ENCODE measurements around the gene UNC45A. TPM values are rescaled to one million over a fixed set of nuclear protein-coding genes. Genes with fewer than 3 reads are reported as not detected.
A peak's percentile ranks its signal among the peaks of the same experiment; 100 is the strongest.
"Not testable (repeated sequence)": the region's sequence is repeated elsewhere in the genome, so short reads cannot be mapped to it uniquely, and the experiment has no call there.

Gene UNC45A
- total and polyA plus RNA-seq, 2 donors, result 29.8 to 38.9 TPM

DNA sequence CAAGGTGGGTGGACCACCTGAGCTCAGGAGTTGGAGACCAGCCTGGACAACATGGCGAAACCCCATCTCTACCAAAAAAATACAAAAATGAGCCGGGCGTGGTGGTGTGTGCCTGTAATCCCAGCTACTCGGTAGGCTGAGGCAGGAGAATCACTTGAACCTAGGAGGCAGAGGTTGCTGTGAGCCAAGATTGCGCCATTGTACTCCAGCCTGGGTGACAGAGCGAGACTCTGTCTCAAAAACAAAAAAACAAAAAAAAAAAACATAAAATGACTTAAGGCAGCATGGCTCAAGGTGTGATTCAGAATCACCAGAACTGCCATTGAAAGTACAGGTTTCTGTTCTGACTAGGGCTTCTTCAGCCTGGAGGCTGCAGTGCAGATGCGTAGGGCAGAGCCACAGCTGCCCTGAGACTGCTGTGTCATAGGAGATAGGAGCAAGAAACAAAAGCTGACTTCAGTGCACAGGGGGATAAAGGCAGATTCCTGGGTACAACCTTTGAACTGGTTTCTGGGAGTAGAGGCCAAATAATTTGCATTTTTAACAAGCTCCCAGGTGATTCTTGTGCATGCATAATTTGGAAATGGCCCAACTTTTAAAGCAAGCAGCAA lies 12.3 kb upstream of the UNC45A start:
- not testable (repeated sequence) for H3K27me3 ChIP-seq (ENCODE audit: control insufficient read depth in 2 of 2, insufficient read depth in 1 of 2, low read length in 1 of 2); DNase-seq (ENCODE audit: low read depth in 6 of 9, low spot score in 9 of 9); H3K9me3 ChIP-seq (ENCODE audit: control insufficient read depth in 2 of 2, insufficient read depth in 1 of 2, low read length in 1 of 2); H3K4me3 ChIP-seq (ENCODE audit: low read length in 2 of 2); H3K27ac ChIP-seq (ENCODE audit: low read depth in 1 of 2, low read length in 1 of 2); H3K4me1 ChIP-seq (ENCODE audit: control insufficient read depth in 2 of 2, insufficient read depth in 2 of 2, low read length in 2 of 2)
- 95% methylated on average over 7 of the region's 7 CpGs for WGBS
- H3K36me3 ChIP-seq (ENCODE audit: control insufficient read depth in 2 of 2, insufficient read depth in 2 of 2, low read length in 1 of 2), result peaks cover 28 to 35% of the 10 kb centered on the region in 2 donors

DNA sequence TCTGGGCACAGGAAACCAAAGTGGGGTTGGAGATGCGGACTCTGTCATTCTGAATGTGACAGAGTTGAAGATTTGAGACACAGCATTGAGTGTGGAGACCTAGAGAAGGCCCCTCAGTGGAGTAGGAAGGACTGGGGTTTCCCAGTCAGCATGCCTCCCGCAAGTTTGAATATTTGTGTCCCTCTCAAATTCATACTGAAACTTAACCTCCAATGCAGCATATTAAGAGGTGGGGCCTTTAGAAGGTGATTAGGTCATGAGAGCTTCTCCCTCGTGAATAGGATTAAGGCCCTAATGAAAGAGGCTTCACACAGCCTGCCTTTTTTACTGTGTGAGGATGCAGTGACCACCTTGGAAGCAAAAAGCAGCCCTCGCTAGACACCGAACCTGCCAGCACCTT lies 10.7 kb upstream of the UNC45A start:
- no peak overlapping the region for H3K4me3 ChIP-seq (ENCODE audit: low read length in 2 of 2)
- 95% methylated on average over 5 of the region's 5 CpGs for WGBS
- no peaks in the 10 kb centered on the region for H3K27me3 ChIP-seq (ENCODE audit: control insufficient read depth in 2 of 2, insufficient read depth in 1 of 2, low read length in 1 of 2)
- peaks cover 13 to 20% of the 10 kb centered on the region in 2 donors for H3K36me3 ChIP-seq (ENCODE audit: control insufficient read depth in 2 of 2, insufficient read depth in 2 of 2, low read length in 1 of 2)
- H3K27ac ChIP-seq (ENCODE audit: low read depth in 1 of 2, low read length in 1 of 2), result no peak overlapping the region
- DNase-seq (ENCODE audit: low read depth in 6 of 9, low spot score in 9 of 9), result no peak
- peaks cover 3 to 4% of the 10 kb centered on the region in 2 donors for H3K4me1 ChIP-seq (ENCODE audit: control insufficient read depth in 2 of 2, insufficient read depth in 2 of 2, low read length in 2 of 2)
- no peaks in the 10 kb centered on the region for H3K9me3 ChIP-seq (ENCODE audit: control insufficient read depth in 2 of 2, insufficient read depth in 1 of 2, low read length in 1 of 2)

DNA sequence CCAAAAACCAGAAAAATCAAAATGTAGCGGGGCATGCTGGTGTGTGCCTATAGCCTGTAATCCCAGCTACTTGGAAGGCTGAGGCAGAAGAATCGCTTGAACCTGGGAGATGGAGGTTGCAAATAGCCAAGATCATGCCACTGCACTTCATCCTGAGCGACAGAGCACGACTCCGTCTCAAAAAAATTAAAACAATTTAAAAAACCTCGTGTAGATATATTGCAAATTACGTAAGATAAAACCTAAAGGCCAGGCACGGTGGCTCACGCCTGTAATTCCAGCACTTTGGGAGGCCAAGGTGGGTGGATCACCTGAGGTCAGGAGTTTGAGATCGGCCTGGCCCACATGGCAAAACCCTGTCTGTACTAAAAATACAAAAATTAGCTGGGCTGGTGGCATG lies 8.3 kb upstream of the UNC45A start:
- not testable (repeated sequence) for DNase-seq (ENCODE audit: low read depth in 6 of 9, low spot score in 9 of 9); H3K27me3 ChIP-seq (ENCODE audit: control insufficient read depth in 2 of 2, insufficient read depth in 1 of 2, low read length in 1 of 2); H3K4me3 ChIP-seq (ENCODE audit: low read length in 2 of 2); H3K36me3 ChIP-seq (ENCODE audit: control insufficient read depth in 2 of 2, insufficient read depth in 2 of 2, low read length in 1 of 2); H3K27ac ChIP-seq (ENCODE audit: low read depth in 1 of 2, low read length in 1 of 2); H3K9me3 ChIP-seq (ENCODE audit: control insufficient read depth in 2 of 2, insufficient read depth in 1 of 2, low read length in 1 of 2)
- peaks cover 16 to 20% of the 10 kb centered on the region in 2 donors for H3K4me1 ChIP-seq (ENCODE audit: control insufficient read depth in 2 of 2, insufficient read depth in 2 of 2, low read length in 2 of 2)
- 96% methylated on average over 10 of the region's 10 CpGs for WGBS

DNA sequence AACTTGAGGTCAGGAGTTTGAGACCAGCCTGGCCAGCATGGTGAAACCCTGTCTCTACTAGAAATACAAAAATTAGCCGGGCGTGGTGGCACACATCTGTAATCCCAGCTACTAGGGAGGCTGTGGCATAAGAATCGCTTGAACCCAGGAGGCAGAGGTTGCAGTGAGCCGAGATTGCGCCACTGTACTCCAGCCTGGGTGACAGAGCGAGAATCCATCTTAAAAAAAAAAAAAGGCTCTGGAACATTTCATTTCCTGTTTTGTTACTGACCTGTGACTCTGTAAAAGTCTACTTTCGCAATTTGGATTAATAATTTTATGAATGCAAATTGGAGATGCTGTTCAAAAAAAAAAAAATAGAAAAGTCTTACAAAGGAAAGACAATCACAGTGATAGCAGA lies 7.0 kb upstream of the UNC45A start:
- not testable (repeated sequence) for DNase-seq (ENCODE audit: low read depth in 6 of 9, low spot score in 9 of 9); H3K27me3 ChIP-seq (ENCODE audit: control insufficient read depth in 2 of 2, insufficient read depth in 1 of 2, low read length in 1 of 2); H3K4me3 ChIP-seq (ENCODE audit: low read length in 2 of 2); H3K9me3 ChIP-seq (ENCODE audit: control insufficient read depth in 2 of 2, insufficient read depth in 1 of 2, low read length in 1 of 2); H3K27ac ChIP-seq (ENCODE audit: low read depth in 1 of 2, low read length in 1 of 2); H3K36me3 ChIP-seq (ENCODE audit: control insufficient read depth in 2 of 2, insufficient read depth in 2 of 2, low read length in 1 of 2)
- 97% methylated on average over 7 of the region's 7 CpGs for WGBS
- peaks cover 16 to 28% of the 10 kb centered on the region in 2 donors for H3K4me1 ChIP-seq (ENCODE audit: control insufficient read depth in 2 of 2, insufficient read depth in 2 of 2, low read length in 2 of 2)

DNA sequence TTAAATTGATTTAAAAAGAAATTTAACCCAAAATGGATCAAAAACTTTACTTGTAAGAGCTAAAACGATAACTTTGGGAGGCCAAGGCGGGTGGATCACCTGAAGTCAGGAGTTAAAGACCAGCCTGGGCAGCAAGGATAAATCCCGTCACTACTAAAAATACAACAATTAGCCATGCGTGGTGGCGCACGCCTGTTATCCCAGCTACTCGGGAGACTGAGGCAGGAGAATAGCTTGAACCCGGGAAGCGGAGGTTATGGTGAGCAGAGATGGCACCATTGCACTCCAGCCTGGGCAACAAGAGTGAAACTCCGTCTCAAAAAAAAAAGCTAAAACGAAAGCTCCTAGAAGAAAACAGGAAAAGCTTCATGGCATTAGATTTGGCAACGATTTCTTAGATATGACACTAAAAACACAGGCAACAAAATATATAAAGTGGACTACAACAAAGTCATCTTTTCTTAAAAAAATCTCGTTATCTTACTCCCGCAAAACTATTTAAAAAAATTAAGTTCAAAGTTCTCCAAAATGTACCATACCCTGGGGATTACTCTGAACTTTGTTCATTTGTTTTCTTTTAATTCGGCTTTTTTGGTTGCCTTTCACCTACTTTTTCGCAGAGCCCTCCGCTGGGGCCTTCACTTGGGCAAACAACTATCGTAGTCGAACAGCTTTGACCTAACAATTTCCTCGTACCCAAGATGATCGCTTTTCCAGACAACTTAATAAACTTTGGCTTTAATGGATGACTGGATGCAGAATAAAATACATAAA lies 5.7 kb upstream of the UNC45A start:
- peak overlapping the region; percentile 94 to 95 for H3K27ac ChIP-seq (ENCODE audit: low read depth in 1 of 2, low read length in 1 of 2)
- DNase-seq (ENCODE audit: low read depth in 6 of 9, low spot score in 9 of 9), result peak in 1 of 9 donors; percentile 49
- peaks cover 18 to 37% of the 10 kb centered on the region in 2 donors for H3K4me1 ChIP-seq (ENCODE audit: control insufficient read depth in 2 of 2, insufficient read depth in 2 of 2, low read length in 2 of 2)
- WGBS, result 48% methylated on average over 21 of the region's 21 CpGs
- H3K4me3 ChIP-seq (ENCODE audit: low read length in 2 of 2), result peak overlapping the region; percentile 74 to 82
- H3K9me3 ChIP-seq (ENCODE audit: control insufficient read depth in 2 of 2, insufficient read depth in 1 of 2, low read length in 1 of 2), result no peaks in the 10 kb centered on the region
- H3K27me3 ChIP-seq (ENCODE audit: control insufficient read depth in 2 of 2, insufficient read depth in 1 of 2, low read length in 1 of 2), result no peaks in the 10 kb centered on the region
- no peaks in the 10 kb centered on the region for H3K36me3 ChIP-seq (ENCODE audit: control insufficient read depth in 2 of 2, insufficient read depth in 2 of 2, low read length in 1 of 2)

DNA sequence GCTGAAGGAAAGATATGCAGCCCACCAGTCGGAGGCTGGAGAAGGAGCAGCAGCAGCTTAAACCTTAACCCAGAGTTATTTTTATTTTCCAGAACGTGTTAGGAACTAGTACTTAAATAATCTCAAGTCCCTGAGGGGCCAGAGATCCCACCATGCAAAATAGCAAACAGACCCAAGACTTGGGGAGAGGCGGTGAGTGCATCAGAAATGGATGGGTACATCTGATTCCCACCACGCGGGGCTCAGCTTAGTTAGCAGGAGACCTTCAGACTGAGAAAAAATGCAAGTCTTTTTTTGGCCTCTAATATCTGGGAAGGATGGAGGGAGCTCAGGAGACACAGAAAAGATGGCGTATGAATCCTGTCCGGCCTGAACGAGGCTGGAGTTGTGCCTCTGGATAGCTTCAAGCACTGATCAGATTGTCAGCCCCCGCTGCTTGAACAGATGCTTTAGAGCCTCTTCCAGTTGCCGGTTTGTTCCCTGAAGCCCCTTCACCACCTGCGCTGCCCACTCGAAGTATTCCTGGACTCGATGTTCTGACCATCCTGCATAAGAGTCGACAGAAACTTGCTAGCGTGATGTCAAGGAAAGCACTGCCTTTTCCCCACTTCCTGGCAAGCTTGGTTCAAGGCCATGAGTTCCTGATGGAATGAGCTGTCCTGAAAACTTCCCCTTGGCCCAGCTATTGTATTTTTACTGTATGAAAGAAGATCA lies 4.1 kb upstream of the UNC45A start:
- 81% methylated on average over 15 of the region's 15 CpGs for WGBS
- Histone ChIP-seq H3K4me3 (ENCODE audit: low read length in 2 of 2) (no peak overlapping the region), H3K36me3 (ENCODE audit: control insufficient read depth in 2 of 2, insufficient read depth in 2 of 2, low read length in 1 of 2) (no peaks in the 10 kb centered on the region), H3K4me1 (ENCODE audit: control insufficient read depth in 2 of 2, insufficient read depth in 2 of 2, low read length in 2 of 2) (peaks cover 29 to 49% of the 10 kb centered on the region in 2 donors), H3K27ac (ENCODE audit: low read depth in 1 of 2, low read length in 1 of 2) (peak overlapping the region; percentile 89 to 95), H3K9me3 (ENCODE audit: control insufficient read depth in 2 of 2, insufficient read depth in 1 of 2, low read length in 1 of 2) (peaks cover 0 to 4% of the 10 kb centered on the region in 2 donors), H3K27me3 (ENCODE audit: control insufficient read depth in 2 of 2, insufficient read depth in 1 of 2, low read length in 1 of 2) (no peaks in the 10 kb centered on the region)
- peak in 1 of 9 donors; percentile 23 for DNase-seq (ENCODE audit: low read depth in 6 of 9, low spot score in 9 of 9)

DNA sequence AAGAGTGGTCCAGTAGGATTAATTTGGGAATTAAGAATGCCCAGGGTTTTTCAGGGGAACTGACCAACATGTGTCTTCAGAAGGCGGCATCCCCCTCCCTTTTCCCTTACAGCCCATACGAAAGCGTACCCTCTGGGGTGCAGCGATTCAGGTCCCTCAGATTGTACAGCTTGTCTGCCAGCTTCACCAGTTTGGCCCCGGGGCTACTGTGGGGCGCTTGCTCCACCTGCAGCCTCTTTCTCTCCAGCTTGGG lies 3.6 kb upstream of the UNC45A start:
- peak overlapping the region; percentile 57 for H3K4me3 ChIP-seq (ENCODE audit: low read length in 2 of 2)
- no peaks in the 10 kb centered on the region for H3K36me3 ChIP-seq (ENCODE audit: control insufficient read depth in 2 of 2, insufficient read depth in 2 of 2, low read length in 1 of 2)
- H3K27ac ChIP-seq (ENCODE audit: low read depth in 1 of 2, low read length in 1 of 2), result peak overlapping the region; percentile 62 to 89
- DNase-seq (ENCODE audit: low read depth in 6 of 9, low spot score in 9 of 9), result no peak
- H3K4me1 ChIP-seq (ENCODE audit: control insufficient read depth in 2 of 2, insufficient read depth in 2 of 2, low read length in 2 of 2), result peaks cover 32 to 54% of the 10 kb centered on the region in 2 donors
- peaks cover 0 to 4% of the 10 kb centered on the region in 2 donors for H3K9me3 ChIP-seq (ENCODE audit: control insufficient read depth in 2 of 2, insufficient read depth in 1 of 2, low read length in 1 of 2)
- 18% methylated on average over 6 of the region's 6 CpGs for WGBS
- H3K27me3 ChIP-seq (ENCODE audit: control insufficient read depth in 2 of 2, insufficient read depth in 1 of 2, low read length in 1 of 2), result no peaks in the 10 kb centered on the region

DNA sequence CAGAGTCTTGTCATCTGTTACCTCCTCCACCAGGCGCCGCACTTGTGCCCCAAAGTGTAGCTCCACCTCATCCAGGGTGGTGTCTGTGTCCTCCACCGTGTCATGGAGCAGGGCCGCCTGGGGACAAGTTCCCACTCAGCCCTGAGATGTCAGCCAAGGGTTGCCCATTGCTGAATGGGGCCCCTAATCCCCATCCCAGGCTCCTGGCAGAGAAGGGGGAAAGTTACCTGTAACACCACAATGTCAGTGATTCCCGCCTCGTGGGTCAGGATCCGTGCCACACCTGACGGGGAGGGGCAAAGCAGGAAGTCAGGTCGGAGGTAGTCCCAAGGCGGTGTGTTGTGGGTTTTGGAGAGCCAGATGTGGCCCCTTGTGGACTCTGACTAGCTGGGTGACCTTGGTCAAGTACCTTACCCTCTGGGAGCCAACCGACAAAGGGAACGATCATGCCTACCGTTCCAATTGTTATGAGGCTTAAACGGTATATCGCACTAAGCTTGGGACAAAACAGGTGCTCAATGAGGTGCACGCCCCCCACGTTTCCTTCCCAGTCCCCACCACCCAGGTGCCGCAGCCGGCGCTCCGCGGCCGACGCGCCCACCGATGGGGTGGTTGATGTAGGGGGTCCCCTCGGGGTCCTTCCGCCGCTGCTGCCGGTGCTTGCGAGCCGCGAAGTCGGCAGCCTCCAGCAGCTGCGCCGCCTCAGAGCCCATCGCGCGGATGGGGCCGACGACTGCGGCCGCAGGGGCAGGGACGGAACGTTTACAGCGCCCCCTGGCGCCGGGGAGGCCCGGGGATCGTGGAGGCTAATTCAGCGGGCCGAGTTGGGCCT lies 3.0 kb upstream of the UNC45A start, which contains the start of gene HDDC3:
TSS of gene HDDC3 (minus strand) at position 722 of the 832 bp plus-strand sequence. CDS start at position 713, 9 bp downstream.
- peaks cover 32 to 54% of the 10 kb centered on the region in 2 donors for H3K4me1 ChIP-seq (ENCODE audit: control insufficient read depth in 2 of 2, insufficient read depth in 2 of 2, low read length in 2 of 2)
- DNase-seq (ENCODE audit: low read depth in 6 of 9, low spot score in 9 of 9), result peak; percentile 76 to 95 (median 87)
- whole genome bisulfite sequencing, result under 1% methylated on average over 52 of the region's 52 CpGs

More for the DNA sequence above, 3.0 kb upstream of the UNC45A start, which contains the start of gene HDDC3:
- Histone ChIP-seq H3K27me3 (ENCODE audit: control insufficient read depth in 2 of 2, insufficient read depth in 1 of 2, low read length in 1 of 2) (no peaks in the 10 kb centered on the region), H3K4me3 (ENCODE audit: low read length in 2 of 2) (peak within 1 kb of the TSS; percentile 57), H3K9me3 (ENCODE audit: control insufficient read depth in 2 of 2, insufficient read depth in 1 of 2, low read length in 1 of 2) (peaks cover 0 to 4% of the 10 kb centered on the region in 2 donors), H3K36me3 (ENCODE audit: control insufficient read depth in 2 of 2, insufficient read depth in 2 of 2, low read length in 1 of 2) (peaks cover 0 to 4% of the 10 kb centered on the region in 2 donors), H3K27ac (ENCODE audit: low read depth in 1 of 2, low read length in 1 of 2) (peak within 1 kb of the TSS; percentile 89 to 90)

All from thymus (tissue), 11 donors.